Pancreas (tissue), 10 donors: ENCODE results near the gene CIPC. TPM values are rescaled to one million over a fixed set of nuclear protein-coding genes. Genes with fewer than 3 reads are reported as not detected.

ENCODE experiments used
- ATAC-seq, 4 donors: fragments of 200-7000 bp; cut with Tn5 transposase; one replicate each; pipeline versions ENCODE4 v1.8.0 to v1.9.1; 2020; ENCODE audit warnings: mild to moderate bottlenecking in 4 of 4, moderate library complexity in 4 of 4
- DNase-seq, 6 donors: peaks; one replicate each; pipeline ENCODE4 v3.0.0-alpha.2; 2020
- FAIRE-seq: peaks from 2 replicates; lab custom pipeline; 2012; peaks lifted over from hg19 to GRCh38; lab: Jason Lieb, UNC
- H3K27ac ChIP-seq, 4 donors: fragments of 200-600 bp; sonication (generic); 1 replicate in 3 of 4; 2 replicates in 1 of 4; pipeline versions ENCODE4 v1.5.0 to v1.8.0; 2020
- H3K27me3 ChIP-seq, 4 donors: fragments of 200-600 bp; one replicate each; pipeline ENCODE4 v1.8.0; 2021
- H3K36me3 ChIP-seq, 3 donors: fragments of 200-600 bp; sonication (generic) in 1 of 3; one replicate each; pipeline versions ENCODE4 v1.5.0 to v1.8.0; 2020 to 2021
- H3K4me1 ChIP-seq, 3 donors: fragments of 200-600 bp; one replicate each; pipeline ENCODE4 v1.8.0; 2021
- H3K4me3 ChIP-seq, 4 donors: fragments of 200-600 bp; sonication (generic) in 2 of 4; one replicate each; pipeline versions ENCODE4 v1.5.0 to v1.8.0; 2020 to 2021
- H3K9me3 ChIP-seq, 4 donors: fragments of 200-600 bp; one replicate each; pipeline ENCODE4 v1.8.0; 2021
- CTCF ChIP-seq, 4 donors: fragments of 200-600 bp; sonication (generic) in 3 of 4; IDR thresholded peaks; one replicate each; pipeline versions ENCODE4 v1.5.0 to v1.8.0; 2021; ENCODE audit warnings: antibody characterized with exemption in 4 of 4
- WGBS, 2 donors: extraction: QIAGEN DNeasy Blood & Tissue Kit; methylation state at CpG; one replicate each; pipeline ENCODE4 v1.1.7; 2013; 5-methylcytosine and 5-hydroxymethylcytosine counted together
- intact Hi-C, 3 donors: fragments of 100-400 bp; cut with DNase I; formaldehyde crosslinking; loops; one replicate each; pipeline versions ENCODE4 v1.11.1 to v1.14.2; 2022
- polyA plus RNA-seq, 2 donors: library from polyadenylated mRNA; stranded (reverse); fragments of 200-250 nt; gene quantifications; one replicate each; pipeline ENCODE4 v1.2.3, GENCODE V29; 2013
- total RNA-seq, 6 donors: library from RNA; stranded (reverse); fragmentation: NEBNext Ultra II Directional in 4 of 6; extraction: Animal tissue kit (Norgen Biotek cat#: 25700) in 4 of 6; gene quantifications; one replicate each; pipeline versions ENCODE4 v1.2.1 to v1.2.4, GENCODE V29; 2021 to 2023
- donor health status: healthy with polysubstance abuse.
- donor health status: DM: no; HTN: no; CAD: no; lungs with moderate emphysema.
- donor health status: DM: no; HTN: no; CAD: no.
- donor health status: control.
- donor health status: control.
- donor health status: Bipolar disorder and iron deficiency.
- donor health status: DM: yes; HTN: yes; CAD: no.
- donor health status: DM: no; HTN: no; CAD: no.
- donor health status: DM: no; HTN: no; CAD: no.
- donor health status: DM: yes; HTN: yes; CAD: no.

Gene CIPC
- total RNA-seq (10 to 100 TPM in 1 of 6 donors, 1 to 10 TPM in 5; 5.9 to 12.6 (median 8.0) TPM), polyA plus RNA-seq (1 to 10 TPM; 2.7 to 6.7 TPM)

GRCh38 chr14:77097700-77098528, at the start of gene CIPC:
Gene CIPC (plus strand): TSS chr14:77098258. CDS start chr14:77105709, 7,451 bp downstream.
- Histone ChIP-seq H3K27me3 (no peaks in the 10 kb centered on the region), H3K4me3 (peak within 1 kb of the TSS; percentile 56 to 84 (median 70)), H3K9me3 (no peaks in the 10 kb centered on the region), H3K36me3 (no peaks in the 10 kb centered on the region), H3K27ac (peak within 1 kb of the TSS; percentile 79 to 99 (median 93)), H3K4me1 (peaks cover 12 to 28% (median 16%) of the 10 kb centered on the region in 3 donors)
- peak; percentile 91 to 95 (median 92) for ATAC-seq
- FAIRE-seq, result peak; percentile 94
- no peak for TF ChIP-seq CTCF (IDR thresholded peaks at IDR 0.05)
- WGBS, 2 donors, result 0 to 1% methylated on average over 82 to 87 of the region's 87 CpGs
- intact Hi-C loops, result no loop called here
- peak; percentile 98 to 100 (median 100) for DNase-seq

GRCh38 chr14:77051116-77051515, 46.9 kb upstream of the CIPC start:
- H3K27ac ChIP-seq, result peak overlapping the region in 1 of 4 donors; percentile 57
- WGBS, 2 donors, result 24 to 27% methylated on average over 11 of the region's 11 CpGs
- no peaks in the 10 kb centered on the region for H3K36me3 ChIP-seq
- TF ChIP-seq CTCF (IDR thresholded peaks at IDR 0.05), result no peak
- peaks cover 0 to 22% (median 0%) of the 10 kb centered on the region in 3 donors for H3K4me1 ChIP-seq
- H3K4me3 ChIP-seq, result no peak overlapping the region
- H3K27me3 ChIP-seq, result no peaks in the 10 kb centered on the region
- H3K9me3 ChIP-seq, result no peaks in the 10 kb centered on the region
- ATAC-seq, result peak in 3 of 4 donors; percentile 54 to 65 (median 60)
- DNase-seq, result peak in 1 of 6 donors; percentile 56
- no peak for FAIRE-seq
- intact Hi-C loops, result no loop called here

- no peaks in the 10 kb centered on the region for H3K27me3 ChIP-seq
- H3K36me3 ChIP-seq, result no peaks in the 10 kb centered on the region
- peak overlapping the region in 2 of 4 donors; percentile 37 to 58 for H3K27ac ChIP-seq
- no peak for DNase-seq
- no peak for FAIRE-seq
- TF ChIP-seq CTCF (IDR thresholded peaks at IDR 0.05), result no peak
- WGBS, 2 donors, result 83 to 90% methylated on average over 8 of the region's 8 CpGs
- intact Hi-C loops, result no loop called here
- peak; percentile 69 to 80 (median 74) for ATAC-seq
- H3K9me3 ChIP-seq, result no peaks in the 10 kb centered on the region
- peaks cover 0 to 13% (median 0%) of the 10 kb centered on the region in 3 donors for H3K4me1 ChIP-seq
- no peak overlapping the region for H3K4me3 ChIP-seq
Measured at GRCh38 chr14:77052281-77053044, 45.6 kb upstream of the CIPC start.

GRCh38 chr14:77053046-77053841, 44.8 kb upstream of the CIPC start:
- peak in 4 of 6 donors; percentile 44 to 87 (median 70) for DNase-seq
- peak overlapping the region in 2 of 4 donors; percentile 37 to 58 for H3K27ac ChIP-seq
- no peaks in the 10 kb centered on the region for H3K27me3 ChIP-seq
- intact Hi-C loops, result no loop called here
- 34 to 42% methylated on average over 21 of the region's 21 CpGs for whole genome bisulfite sequencing, 2 donors
- H3K9me3 ChIP-seq, result no peaks in the 10 kb centered on the region
- ATAC-seq, result peak; percentile 76 to 82 (median 81)
- TF ChIP-seq CTCF (IDR thresholded peaks at IDR 0.05), result peak; percentile 71 to 86 (median 82)
- no peaks in the 10 kb centered on the region for H3K36me3 ChIP-seq
- FAIRE-seq, result no peak
- H3K4me1 ChIP-seq, result peaks cover 0 to 13% (median 0%) of the 10 kb centered on the region in 3 donors
- no peak overlapping the region for H3K4me3 ChIP-seq
